ENCODE results near the gene EEF2. TPM values are rescaled to one million over a fixed set of nuclear protein-coding genes. Genes with fewer than 3 reads are reported as not detected.
A peak's percentile ranks its signal among the peaks of the same experiment; 100 is the strongest.

The EEF2 gene
- total RNA-seq, 1 experiment from 2014 or later = 1,742 TPM

DNA sequence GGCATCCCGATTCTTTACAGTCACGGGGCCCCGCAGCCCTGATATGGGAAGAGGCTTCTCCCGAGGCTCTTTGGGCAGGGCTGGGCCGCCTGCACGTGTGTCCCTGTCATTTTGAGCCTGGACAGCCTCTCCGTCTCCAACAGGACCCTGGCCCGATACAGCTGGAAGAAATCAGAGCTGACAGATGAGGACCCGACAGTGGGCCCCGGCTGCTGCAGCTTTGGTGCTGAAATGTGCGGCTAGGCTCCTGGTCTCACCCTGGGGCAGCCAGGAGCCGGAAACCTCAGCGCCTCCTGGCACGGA is 25.5 kb upstream of the EEF2 start:
- TF ChIP-seq CTCF (conservative IDR thresholded peaks at IDR 0.05) = no peak
- Histone ChIP-seq H4K20me1 (ENCODE audit: insufficient read depth) (peaks cover 15% of the 10 kb centered on the region), H3K4me1 (replicated peaks; ENCODE audit: insufficient read depth) (no peaks in the 10 kb centered on the region), H3K27ac (no peak overlapping the region), H3K36me3 (ENCODE audit: low read depth) (no peaks in the 10 kb centered on the region), H2AFZ (no peak overlapping the region), H3K79me2 (ENCODE audit: low read depth) (peaks cover 21% of the 10 kb centered on the region), H3K4me2 (no peak overlapping the region), H3K9me3 (ENCODE audit: insufficient read depth, low read depth) (no peaks in the 10 kb centered on the region), H3F3A (ENCODE audit: insufficient read depth, low read depth) (no peaks in the 10 kb centered on the region), H3K4me3 (no peak overlapping the region), H3K27me3 (ENCODE audit: insufficient read depth, low read depth) (no peaks in the 10 kb centered on the region), H3K9me2 (ENCODE audit: insufficient read depth) (no peaks in the 10 kb centered on the region)
- intact Hi-C loops (cut with micrococcal nuclease; ENCODE audit: unreplicated experiment) = no loop called here
- no peak for DNase-seq
- ChIA-PET POLR2A (ENCODE audit: unreplicated experiment) (no interaction called here), CTCF (no interaction called here)
- BruUV-seq (replicated peaks) = no TSS peak

DNA sequence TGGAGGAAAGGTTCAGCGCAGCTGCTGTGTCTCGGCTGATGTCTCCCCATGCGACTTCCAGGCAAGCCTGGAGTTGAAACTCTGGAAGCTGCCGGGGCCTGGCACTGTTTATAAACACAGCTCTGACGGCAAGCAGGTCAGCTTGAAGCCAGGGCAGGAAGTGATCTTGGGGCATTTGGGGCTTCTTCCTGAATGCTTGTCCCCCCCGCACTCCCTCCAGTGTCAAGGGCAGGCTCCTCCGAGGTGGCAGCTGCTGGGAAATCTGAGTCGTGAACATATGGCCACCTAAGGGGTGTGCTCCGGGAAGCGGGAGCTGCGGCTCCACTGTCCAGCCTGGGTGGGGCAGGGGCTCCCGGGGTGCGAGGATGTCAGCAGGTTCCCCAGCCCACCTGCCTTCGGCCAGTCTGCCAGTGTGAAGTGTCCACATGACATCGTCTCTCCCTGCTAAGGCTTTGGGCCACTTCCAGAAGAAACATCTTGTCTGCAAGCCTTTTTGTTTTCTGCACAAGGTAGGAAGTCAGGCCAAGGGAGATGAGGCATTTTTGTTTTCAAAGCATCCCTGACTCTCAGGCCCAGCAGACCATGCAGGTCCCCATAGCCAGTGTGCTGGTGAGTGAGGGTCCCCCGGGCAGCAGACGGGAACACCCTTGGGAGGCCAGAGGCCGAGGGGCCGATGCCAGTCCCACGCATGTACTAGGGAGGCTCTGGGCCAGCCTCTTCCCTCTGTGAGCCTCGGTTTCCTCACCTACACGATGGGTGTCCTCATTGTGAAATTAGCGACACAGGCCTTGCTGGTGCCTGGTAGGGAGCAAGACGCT is 24.9 kb upstream of the EEF2 start:
- intact Hi-C loops (cut with micrococcal nuclease; ENCODE audit: unreplicated experiment) = no loop called here
- BruUV-seq (replicated peaks) = no TSS peak
- H3K9me2 ChIP-seq (ENCODE audit: insufficient read depth) = no peaks in the 10 kb centered on the region
- H3K27ac ChIP-seq = no peak overlapping the region
- no peak overlapping the region for H2AFZ ChIP-seq
- peaks cover 12% of the 10 kb centered on the region for H4K20me1 ChIP-seq (ENCODE audit: insufficient read depth)
- no peaks in the 10 kb centered on the region for H3F3A ChIP-seq (ENCODE audit: insufficient read depth, low read depth)
- H3K27me3 ChIP-seq (ENCODE audit: insufficient read depth, low read depth) = no peaks in the 10 kb centered on the region
- H3K9me3 ChIP-seq (ENCODE audit: insufficient read depth, low read depth) = no peaks in the 10 kb centered on the region
- no peak for TF ChIP-seq CTCF (conservative IDR thresholded peaks at IDR 0.05)
- no peak for TF ChIP-seq EZH2 (IDR thresholded peaks at IDR 0.05; ENCODE audit: low read depth)
- ChIA-PET POLR2A (ENCODE audit: unreplicated experiment) (no interaction called here), CTCF (no interaction called here)
- no peaks in the 10 kb centered on the region for H3K36me3 ChIP-seq (ENCODE audit: low read depth)
- peaks cover 21% of the 10 kb centered on the region for H3K79me2 ChIP-seq (ENCODE audit: low read depth)
- no peak overlapping the region for H3K4me2 ChIP-seq
- H3K4me3 ChIP-seq = no peak overlapping the region
- DNase-seq = no peak
- H3K4me1 ChIP-seq (replicated peaks; ENCODE audit: insufficient read depth) = no peaks in the 10 kb centered on the region

GRCh38 chr19:4007836-4008539 is 22.7 kb upstream of the EEF2 start:
- Histone ChIP-seq H3K4me3 (peak overlapping the region; percentile 90), H3K79me2 (ENCODE audit: low read depth) (peaks cover 21% of the 10 kb centered on the region), H3K27ac (no peak overlapping the region), H4K20me1 (ENCODE audit: insufficient read depth) (no peaks in the 10 kb centered on the region), H3K4me1 (replicated peaks; ENCODE audit: insufficient read depth) (no peaks in the 10 kb centered on the region), H3K27me3 (ENCODE audit: insufficient read depth, low read depth) (no peaks in the 10 kb centered on the region), H2AFZ (peak overlapping the region; percentile 71), H3K4me2 (peak overlapping the region; percentile 89), H3K9me3 (ENCODE audit: insufficient read depth, low read depth) (no peaks in the 10 kb centered on the region), H3F3A (ENCODE audit: insufficient read depth, low read depth) (no peaks in the 10 kb centered on the region), H3K9me2 (ENCODE audit: insufficient read depth) (no peaks in the 10 kb centered on the region), H3K36me3 (ENCODE audit: low read depth) (no peaks in the 10 kb centered on the region)
- no TSS peak for BruUV-seq (replicated peaks)
- CTCF ChIA-PET = interaction anchor here (0.7 kb wide), 2 partner anchors 159 to 197 kb away, joined by 3 to 19 read pairs; no protein-coding TSS in a partner anchor
- no peak for DNase-seq
- intact Hi-C loops (cut with micrococcal nuclease; ENCODE audit: unreplicated experiment) = no loop called here
- POLR2A ChIA-PET (ENCODE audit: unreplicated experiment) = no interaction called here
- no peak for TF ChIP-seq CTCF (conservative IDR thresholded peaks at IDR 0.05)
- TF ChIP-seq EZH2 (IDR thresholded peaks at IDR 0.05; ENCODE audit: low read depth) = no peak

Data from PC-9 (cell line).